Activated B cell treated with CpG ODN at 0.5 μM for 24 hours (primary cell): Measurements from ENCODE around the gene EGFR. TPM values are rescaled to one million over a fixed set of nuclear protein-coding genes. Genes with fewer than 3 reads are reported as not detected.

Experiments
- ATAC-seq: fragments of 200-7000 bp; cut with Tn5 transposase; one replicate; pipeline ENCODE4 v1.10.0; 2021; ENCODE audit warnings: low read depth, mild to moderate bottlenecking, moderate library complexity
- CTCF ChIA-PET: fragments of 350-600 bp; sonication (Branson Sonifier 250); formaldehyde crosslinking; loops from one replicate; lab custom pipeline; 2021; ENCODE audit warnings: antibody characterized with exemption; lab: Charles Lee
- POLR2A ChIA-PET: fragments of 350-600 bp; sonication (Branson Sonifier 250); formaldehyde crosslinking; loops from one replicate; lab custom pipeline; 2021; ENCODE audit warnings: antibody characterized with exemption; lab: Charles Lee
- DNase-seq: peaks from one replicate; pipeline ENCODE4 v3.0.0; 2022
- H3K27ac Mint-ChIP-seq: one replicate; pipeline ENCODE4 v1.8.0; 2020; ENCODE audit warnings: mixed read lengths
- H3K27me3 Mint-ChIP-seq: one replicate; pipeline ENCODE4 v1.8.0; 2021; ENCODE audit warnings: mixed read lengths
- H3K36me3 Mint-ChIP-seq: one replicate; pipeline ENCODE4 v1.8.0; 2021; ENCODE audit warnings: low read depth, mixed read lengths
- H3K4me1 Mint-ChIP-seq: one replicate; pipeline ENCODE4 v1.8.0; 2021; ENCODE audit warnings: mixed read lengths
- H3K4me3 Mint-ChIP-seq: one replicate; pipeline ENCODE4 v1.8.0; 2020; ENCODE audit warnings: mild to moderate bottlenecking, mixed read lengths
- H3K9me3 Mint-ChIP-seq: one replicate; pipeline ENCODE4 v1.8.0; 2020; ENCODE audit warnings: mixed read lengths
- CTCF ChIP-seq: fragments of 200-600 bp; IDR thresholded peaks from one replicate; pipeline ENCODE4 v1.8.0; 2022; ENCODE audit warnings: antibody characterized with exemption, mild to moderate bottlenecking
- intact Hi-C: fragments of 100-400 bp; cut with micrococcal nuclease; formaldehyde crosslinking; loops from one replicate; pipeline ENCODE4 v1.15.1; 2024
- total RNA-seq: library from RNA; stranded (reverse); gene quantifications from 2 replicates; pipeline ENCODE4 v1.2.3, GENCODE V29; 2022

EGFR gene
- total RNA-seq, 1 donor from 2014 or later: not detected

- no peaks in the 10 kb centered on the region for H3K36me3 Mint-ChIP-seq
- CTCF ChIA-PET: no interaction called here
Observed at GRCh38 chr7:55122263-55122662, 103.4 kb downstream of the EGFR start.

GRCh38 chr7:55124989-55125875 lies 106.4 kb downstream of the EGFR start:
- Mint-ChIP-seq H3K4me3 (no peak overlapping the region), H3K27me3 (peaks cover 13% of the 10 kb centered on the region), H3K36me3 (no peaks in the 10 kb centered on the region), H3K4me1 (no peaks in the 10 kb centered on the region), H3K9me3 (no peaks in the 10 kb centered on the region), H3K27ac (no peak overlapping the region)
- CTCF ChIA-PET: no interaction called here
- intact Hi-C loops: no loop called here
- TF ChIP-seq CTCF: no peak
- DNase-seq: no peak
- POLR2A ChIA-PET: no interaction called here
- ATAC-seq: no peak

More at GRCh38 chr7:55122263-55122662, 103.4 kb downstream of the EGFR start:
- no peaks in the 10 kb centered on the region for H3K9me3 Mint-ChIP-seq
- POLR2A ChIA-PET: no interaction called here
- no peak overlapping the region for H3K4me3 Mint-ChIP-seq
- intact Hi-C loops: no loop called here
- ATAC-seq (no peak), DNase-seq (no peak)
- no peak overlapping the region for H3K27ac Mint-ChIP-seq
- TF ChIP-seq CTCF: no peak
- peaks cover 13% of the 10 kb centered on the region for H3K27me3 Mint-ChIP-seq
- H3K4me1 Mint-ChIP-seq: no peaks in the 10 kb centered on the region

- no peak for ATAC-seq
- H3K4me1 Mint-ChIP-seq: no peaks in the 10 kb centered on the region
- no peak for TF ChIP-seq CTCF
- ChIA-PET CTCF (no interaction called here), POLR2A (no interaction called here)
- intact Hi-C loops: no loop called here
- no peaks in the 10 kb centered on the region for H3K9me3 Mint-ChIP-seq
- peaks cover 13% of the 10 kb centered on the region for H3K27me3 Mint-ChIP-seq
- H3K36me3 Mint-ChIP-seq: no peaks in the 10 kb centered on the region
- H3K27ac Mint-ChIP-seq: no peak overlapping the region
- DNase-seq: no peak
- no peak overlapping the region for H3K4me3 Mint-ChIP-seq
Observed at GRCh38 chr7:55127135-55127551, 108.3 kb downstream of the EGFR start.

- intact Hi-C loops: no loop called here
Observed at GRCh38 chr7:55127622-55128081, 108.8 kb downstream of the EGFR start.

More at GRCh38 chr7:55127622-55128081, 108.8 kb downstream of the EGFR start:
- Mint-ChIP-seq H3K4me1 (no peaks in the 10 kb centered on the region), H3K27ac (no peak overlapping the region), H3K9me3 (no peaks in the 10 kb centered on the region), H3K27me3 (peaks cover 13% of the 10 kb centered on the region), H3K4me3 (no peak overlapping the region), H3K36me3 (no peaks in the 10 kb centered on the region)
- ATAC-seq (no peak), DNase-seq (no peak)
- no peak for TF ChIP-seq CTCF
- CTCF ChIA-PET: no interaction called here
- POLR2A ChIA-PET: no interaction called here
